Aorta (tissue), 5 donors: ENCODE measurements around the gene EXOC4. TPM values are rescaled to one million over a fixed set of nuclear protein-coding genes. Genes with fewer than 3 reads are reported as not detected.
"Not testable (repeated sequence)": the region's sequence is repeated elsewhere in the genome, so short reads cannot be mapped to it uniquely, and the experiment has no call there.

Experiments used
- ATAC-seq: fragments of 200-7000 bp; cut with Tn5 transposase; one replicate; pipeline ENCODE4 v1.9.1; 2022; ENCODE audit warnings: moderate library complexity; ENCODE audit not compliant: low FRiP score
- DNase-seq, 2 donors: peaks; one replicate each; pipeline ENCODE4 v3.0.0-alpha.2; 2020
- H3K27ac ChIP-seq, 2 donors: one replicate each; pipeline ENCODE4 v1.5.1; 2013; ENCODE audit warnings: low read length in 2 of 2, mild to moderate bottlenecking in 2 of 2, moderate library complexity in 2 of 2, control low read depth in 1 of 2, inconsistent platforms in 1 of 2, low read depth in 1 of 2
- H3K27me3 ChIP-seq, 2 donors: one replicate each; pipeline ENCODE4 v1.6.1; 2013; ENCODE audit warnings: control low read depth in 1 of 2, low read length in 1 of 2, mild to moderate bottlenecking in 1 of 2, moderate library complexity in 1 of 2; ENCODE audit not compliant: insufficient read depth in 2 of 2, control insufficient read depth in 1 of 2
- H3K36me3 ChIP-seq, 2 donors: one replicate each; pipeline ENCODE4 v1.6.1; 2013; ENCODE audit warnings: control low read depth in 1 of 2, low read length in 1 of 2, mild to moderate bottlenecking in 1 of 2; ENCODE audit not compliant: insufficient read depth in 2 of 2, control insufficient read depth in 1 of 2
- H3K4me1 ChIP-seq, 2 donors: one replicate each; pipeline ENCODE4 v1.6.1; 2013; ENCODE audit warnings: low read length in 2 of 2, control low read depth in 1 of 2, mild to moderate bottlenecking in 1 of 2, moderate library complexity in 1 of 2; ENCODE audit not compliant: insufficient read depth in 2 of 2, control insufficient read depth in 1 of 2
- H3K4me3 ChIP-seq, 2 donors: one replicate each; pipeline ENCODE4 v1.5.1; 2013; ENCODE audit warnings: low read length in 2 of 2, control low read depth in 1 of 2, mild to moderate bottlenecking in 1 of 2
- H3K9me3 ChIP-seq: one replicate; pipeline ENCODE4 v1.6.1; 2013; ENCODE audit warnings: mild to moderate bottlenecking, low read length; ENCODE audit not compliant: control insufficient read depth
- WGBS, 2 donors: extraction: QIAGEN DNeasy Blood & Tissue Kit; methylation state at CpG; one replicate each; pipeline ENCODE4 v1.1.7; 2013; 5-methylcytosine and 5-hydroxymethylcytosine counted together
- intact Hi-C, 2 donors: fragments of 100-400 bp; cut with DNase I; formaldehyde crosslinking; loops; one replicate each; pipeline versions ENCODE4 v1.14.2 to v1.15.0; 2022
- polyA plus RNA-seq, 2 donors: library from polyadenylated mRNA; stranded (reverse); fragments of 200-250 nt; gene quantifications; one replicate each; pipeline ENCODE4 v1.2.3, GENCODE V29; 2013
- total RNA-seq, 2 donors: library from RNA; stranded (reverse); fragmentation: NEBNext Ultra II Directional; extraction: Animal tissue kit (Norgen Biotek cat#: 25700); gene quantifications; one replicate each; pipeline ENCODE4 v1.2.1, GENCODE V29; 2021
- donor health status: healthy with polysubstance abuse.
- donor health status: Bipolar disorder and iron deficiency.
- donor health status: DM: no; HTN: no; CAD: no.
- donor health status: DM: no; HTN: no; CAD: no.
- donor health status: DM: yes; HTN: yes; CAD: no.

EXOC4 gene
- total and polyA plus RNA-seq, 4 donors: 19.9 to 109 (median 45.9) TPM

GRCh38 chr7:133635541-133635940 lies 382.7 kb downstream of the EXOC4 start:
- 98 to 100% methylated on average over 1 of the region's 1 CpG for WGBS, 2 donors
- Histone ChIP-seq H3K27ac (no peak overlapping the region), H3K4me3 (no peak overlapping the region), H3K4me1 (no peaks in the 10 kb centered on the region), H3K36me3 (no peaks in the 10 kb centered on the region), H3K9me3 (no peaks in the 10 kb centered on the region), H3K27me3 (no peaks in the 10 kb centered on the region)
- ATAC-seq (no peak), DNase-seq (no peak)
- intact Hi-C loops: no loop called here

- no peaks in the 10 kb centered on the region for H3K4me1 ChIP-seq
- no peak for DNase-seq
- H3K9me3 ChIP-seq: no peaks in the 10 kb centered on the region
- 95% methylated on average over 5 of the region's 5 CpGs for WGBS, 2 donors
- no peak overlapping the region for H3K27ac ChIP-seq
- H3K27me3 ChIP-seq: no peaks in the 10 kb centered on the region
- ATAC-seq: no peak
- no peak overlapping the region for H3K4me3 ChIP-seq
- H3K36me3 ChIP-seq: no peaks in the 10 kb centered on the region
- intact Hi-C loops: no loop called here
These were observed 386.0 kb downstream of the EXOC4 start for GRCh38 chr7:133638857-133639256.

GRCh38 chr7:133641436-133641835 lies 388.6 kb downstream of the EXOC4 start:
- DNase-seq (no peak), ATAC-seq (no peak)
- Histone ChIP-seq H3K36me3 (no peaks in the 10 kb centered on the region), H3K4me3 (no peak overlapping the region), H3K27ac (no peak overlapping the region), H3K27me3 (no peaks in the 10 kb centered on the region), H3K4me1 (no peaks in the 10 kb centered on the region), H3K9me3 (no peaks in the 10 kb centered on the region)
- intact Hi-C loops: no loop called here
- 96 to 99% methylated on average over 2 of the region's 2 CpGs for WGBS, 2 donors

GRCh38 chr7:133642907-133643306 lies 390.0 kb downstream of the EXOC4 start:
- intact Hi-C loops: no loop called here

GRCh38 chr7:133643652-133644051 lies 390.8 kb downstream of the EXOC4 start:
- H3K4me1 ChIP-seq, ATAC-seq, DNase-seq, H3K36me3 ChIP-seq, H3K27me3 ChIP-seq, H3K27ac ChIP-seq, H3K9me3 ChIP-seq, intact Hi-C loops, H3K4me3 ChIP-seq: not testable (repeated sequence)
- WGBS, 2 donors: 78 to 97% methylated on average over 5 of the region's 5 CpGs

More at GRCh38 chr7:133642907-133643306, 390.0 kb downstream of the EXOC4 start:
- WGBS, 2 donors: 82 to 95% methylated on average over 2 of the region's 2 CpGs
- H3K9me3 ChIP-seq: no peaks in the 10 kb centered on the region
- no peaks in the 10 kb centered on the region for H3K36me3 ChIP-seq
- DNase-seq: no peak
- H3K4me1 ChIP-seq: no peaks in the 10 kb centered on the region
- H3K27me3 ChIP-seq: no peaks in the 10 kb centered on the region
- ATAC-seq: no peak
- no peak overlapping the region for H3K4me3 ChIP-seq
- no peak overlapping the region for H3K27ac ChIP-seq

- H3K27me3 ChIP-seq: no peaks in the 10 kb centered on the region
- DNase-seq: no peak
- peaks cover 0 to 2% of the 10 kb centered on the region in 2 donors for H3K4me1 ChIP-seq
- intact Hi-C loops: no loop called here
- H3K4me3 ChIP-seq: no peak overlapping the region
- ATAC-seq: no peak
- no peaks in the 10 kb centered on the region for H3K9me3 ChIP-seq
- 61 to 70% methylated on average over 2 of the region's 2 CpGs for WGBS, 2 donors
- H3K36me3 ChIP-seq: no peaks in the 10 kb centered on the region
- no peak overlapping the region for H3K27ac ChIP-seq
These were observed 393.1 kb downstream of the EXOC4 start for GRCh38 chr7:133645884-133646391.

GRCh38 chr7:133646472-133647315 lies 393.8 kb downstream of the EXOC4 start:
- 96% methylated on average over 7 of the region's 7 CpGs for WGBS, 2 donors
- DNase-seq: no peak
- no peaks in the 10 kb centered on the region for H3K9me3 ChIP-seq
- ATAC-seq: no peak
- no peak overlapping the region for H3K27ac ChIP-seq
- intact Hi-C loops: no loop called here
- no peaks in the 10 kb centered on the region for H3K27me3 ChIP-seq
- no peaks in the 10 kb centered on the region for H3K36me3 ChIP-seq
- no peak overlapping the region for H3K4me3 ChIP-seq
- H3K4me1 ChIP-seq: peaks cover 0 to 2% of the 10 kb centered on the region in 2 donors

GRCh38 chr7:133649593-133649992 lies 396.7 kb downstream of the EXOC4 start:
- Histone ChIP-seq H3K36me3 (no peaks in the 10 kb centered on the region), H3K4me1 (peaks cover 0 to 2% of the 10 kb centered on the region in 2 donors), H3K27ac (no peak overlapping the region), H3K27me3 (no peaks in the 10 kb centered on the region), H3K9me3 (no peaks in the 10 kb centered on the region), H3K4me3 (no peak overlapping the region)
- 32 to 58% methylated on average over 1 of the region's 1 CpG for WGBS, 2 donors
- ATAC-seq (no peak), DNase-seq (no peak)
- intact Hi-C loops: no loop called here

GRCh38 chr7:133650069-133650468 lies 397.2 kb downstream of the EXOC4 start:
- no peaks in the 10 kb centered on the region for H3K27me3 ChIP-seq
- no peak for ATAC-seq
- 10 to 13% methylated on average over 3 of the region's 3 CpGs for WGBS, 2 donors
- H3K4me3 ChIP-seq: no peak overlapping the region
- no peak for DNase-seq
- no peaks in the 10 kb centered on the region for H3K9me3 ChIP-seq
- H3K4me1 ChIP-seq: peaks cover 0 to 2% of the 10 kb centered on the region in 2 donors
- no peaks in the 10 kb centered on the region for H3K36me3 ChIP-seq
- intact Hi-C loops: no loop called here
- H3K27ac ChIP-seq: no peak overlapping the region
